ENCODE results near the gene LPIN1.
A peak's percentile ranks its signal among the peaks of the same experiment; 100 is the strongest.

Gene LPIN1

GRCh38 chr2:11781602-11782001 is 35.2 kb downstream of the LPIN1 start:
- no peak for TF ChIP-seq CTCF (IDR thresholded peaks at IDR 0.05)
- Histone ChIP-seq H3K4me3 (no peak overlapping the region), H3K27ac (no peak overlapping the region), H3K9me3 (no peaks in the 10 kb centered on the region), H3K4me1 (peaks cover 0 to 6% (median 3%) of the 10 kb centered on the region in 4 donors), H3K36me3 (peaks cover 38 to 83% (median 70%) of the 10 kb centered on the region in 3 donors), H3K27me3 (no peaks in the 10 kb centered on the region)
- no peak for DNase-seq
- intact Hi-C loops (cut with DNase I; ENCODE audit: low total_unique reads), result no loop called here

GRCh38 chr2:11784280-11784679 is 37.8 kb downstream of the LPIN1 start:
- peak overlapping the region in 1 of 2 donors; percentile 41 for H3K4me3 ChIP-seq
- DNase-seq, result no peak
- TF ChIP-seq CTCF (IDR thresholded peaks at IDR 0.05), result no peak
- no peak overlapping the region for H3K27ac ChIP-seq
- intact Hi-C loops (cut with DNase I; ENCODE audit: low total_unique reads), result no loop called here
- H3K36me3 ChIP-seq, result peaks cover 61 to 98% (median 93%) of the 10 kb centered on the region in 3 donors
- no peaks in the 10 kb centered on the region for H3K27me3 ChIP-seq
- no peaks in the 10 kb centered on the region for H3K9me3 ChIP-seq
- H3K4me1 ChIP-seq, result peaks cover 0 to 1% (median 0%) of the 10 kb centered on the region in 4 donors

GRCh38 chr2:11784747-11785610 is 38.5 kb downstream of the LPIN1 start:
- H3K4me3 ChIP-seq, result peak overlapping the region; percentile 32 to 41
- no peaks in the 10 kb centered on the region for H3K27me3 ChIP-seq
- intact Hi-C loops (cut with DNase I; ENCODE audit: low total_unique reads), result no loop called here
- no peaks in the 10 kb centered on the region for H3K9me3 ChIP-seq
- H3K27ac ChIP-seq, result no peak overlapping the region
- no peaks in the 10 kb centered on the region for H3K4me1 ChIP-seq
- peaks cover 58 to 98% (median 90%) of the 10 kb centered on the region in 3 donors for H3K36me3 ChIP-seq
- peak; percentile 77 to 96 for TF ChIP-seq CTCF (IDR thresholded peaks at IDR 0.05)
- DNase-seq, result no peak

GRCh38 chr2:11785611-11785940 is 39.1 kb downstream of the LPIN1 start:
- Histone ChIP-seq H3K4me3 (no peak overlapping the region), H3K27ac (no peak overlapping the region), H3K9me3 (no peaks in the 10 kb centered on the region), H3K27me3 (no peaks in the 10 kb centered on the region), H3K36me3 (peaks cover 55 to 98% (median 90%) of the 10 kb centered on the region in 3 donors), H3K4me1 (no peaks in the 10 kb centered on the region)
- no peak for DNase-seq
- no peak for TF ChIP-seq CTCF (IDR thresholded peaks at IDR 0.05)
- intact Hi-C loops (cut with DNase I; ENCODE audit: low total_unique reads), result no loop called here

- TF ChIP-seq CTCF (IDR thresholded peaks at IDR 0.05), result no peak
- Histone ChIP-seq H3K4me1 (no peaks in the 10 kb centered on the region), H3K4me3 (no peak overlapping the region), H3K36me3 (peaks cover 50 to 94% (median 86%) of the 10 kb centered on the region in 3 donors), H3K9me3 (no peaks in the 10 kb centered on the region), H3K27me3 (no peaks in the 10 kb centered on the region), H3K27ac (no peak overlapping the region)
- intact Hi-C loops (cut with DNase I; ENCODE audit: low total_unique reads), result no loop called here
- no peak for DNase-seq
These were observed 39.8 kb downstream of the LPIN1 start for GRCh38 chr2:11786191-11786590.

All from tibial artery (tissue), 4 donors.